GM12872 (cell line): ENCODE measurements around the gene CHRNA4.

Experiments
- TF ChIP-seq, protein P1 (sequence below): IDR thresholded peaks from 3 replicates; pipeline ENCODE4 v1.5.1; 2011; ENCODE audit warnings: low read depth, mild to moderate bottlenecking, low read length, moderate library complexity; ENCODE audit not compliant: insufficient read depth

Gene CHRNA4

DNA sequence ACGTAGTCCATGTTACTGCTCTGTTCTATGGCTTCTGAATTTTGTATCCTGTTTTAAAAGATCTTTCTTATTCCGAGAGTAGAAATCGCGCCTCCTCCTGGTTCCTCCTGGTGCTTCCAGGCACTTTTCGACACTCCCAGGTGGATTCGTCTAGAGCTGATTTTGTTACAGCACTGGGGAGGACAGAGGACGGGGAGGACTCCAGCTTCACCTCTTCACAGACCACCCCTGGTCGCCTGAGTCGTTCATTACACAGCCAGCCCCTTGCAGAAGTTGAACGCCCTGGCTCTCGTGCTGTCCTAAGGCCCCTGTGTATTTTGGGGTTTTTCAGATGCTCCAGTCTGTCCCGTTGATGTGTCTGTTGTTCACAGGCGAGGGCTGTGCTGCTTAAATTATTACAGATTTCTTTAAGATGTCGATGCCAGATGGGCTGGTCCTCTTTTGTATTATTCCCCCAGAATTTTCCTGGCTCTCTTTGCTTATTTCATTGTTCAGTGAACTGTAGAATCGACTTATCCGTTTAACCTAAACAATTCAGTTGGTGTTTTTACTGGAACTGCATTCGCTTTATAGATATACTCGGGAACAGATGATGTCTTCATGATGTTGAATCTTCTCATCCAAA is 37.7 kb downstream of the CHRNA4 start:
- TF ChIP-seq, protein P1, sequence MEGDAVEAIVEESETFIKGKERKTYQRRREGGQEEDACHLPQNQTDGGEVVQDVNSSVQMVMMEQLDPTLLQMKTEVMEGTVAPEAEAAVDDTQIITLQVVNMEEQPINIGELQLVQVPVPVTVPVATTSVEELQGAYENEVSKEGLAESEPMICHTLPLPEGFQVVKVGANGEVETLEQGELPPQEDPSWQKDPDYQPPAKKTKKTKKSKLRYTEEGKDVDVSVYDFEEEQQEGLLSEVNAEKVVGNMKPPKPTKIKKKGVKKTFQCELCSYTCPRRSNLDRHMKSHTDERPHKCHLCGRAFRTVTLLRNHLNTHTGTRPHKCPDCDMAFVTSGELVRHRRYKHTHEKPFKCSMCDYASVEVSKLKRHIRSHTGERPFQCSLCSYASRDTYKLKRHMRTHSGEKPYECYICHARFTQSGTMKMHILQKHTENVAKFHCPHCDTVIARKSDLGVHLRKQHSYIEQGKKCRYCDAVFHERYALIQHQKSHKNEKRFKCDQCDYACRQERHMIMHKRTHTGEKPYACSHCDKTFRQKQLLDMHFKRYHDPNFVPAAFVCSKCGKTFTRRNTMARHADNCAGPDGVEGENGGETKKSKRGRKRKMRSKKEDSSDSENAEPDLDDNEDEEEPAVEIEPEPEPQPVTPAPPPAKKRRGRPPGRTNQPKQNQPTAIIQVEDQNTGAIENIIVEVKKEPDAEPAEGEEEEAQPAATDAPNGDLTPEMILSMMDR: no peak

DNA sequence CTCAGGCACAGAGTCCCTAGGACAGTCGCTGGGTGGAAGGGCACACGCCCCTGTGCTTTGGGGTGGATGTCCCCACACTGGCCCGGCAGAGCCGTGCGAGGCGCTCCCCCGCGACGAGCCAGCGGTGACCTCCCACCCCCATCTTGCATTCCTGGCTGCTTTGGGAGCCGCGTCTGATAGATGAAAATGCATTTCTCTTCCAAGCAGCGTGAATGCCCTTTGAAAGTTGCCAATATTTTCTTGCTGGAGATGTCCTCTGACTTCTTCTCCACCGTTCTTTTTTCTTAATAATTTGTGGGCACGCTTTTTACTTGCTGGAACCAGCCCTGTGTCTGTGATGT is 38.2 kb downstream of the CHRNA4 start:
- TF ChIP-seq, protein P1: no peak

DNA sequence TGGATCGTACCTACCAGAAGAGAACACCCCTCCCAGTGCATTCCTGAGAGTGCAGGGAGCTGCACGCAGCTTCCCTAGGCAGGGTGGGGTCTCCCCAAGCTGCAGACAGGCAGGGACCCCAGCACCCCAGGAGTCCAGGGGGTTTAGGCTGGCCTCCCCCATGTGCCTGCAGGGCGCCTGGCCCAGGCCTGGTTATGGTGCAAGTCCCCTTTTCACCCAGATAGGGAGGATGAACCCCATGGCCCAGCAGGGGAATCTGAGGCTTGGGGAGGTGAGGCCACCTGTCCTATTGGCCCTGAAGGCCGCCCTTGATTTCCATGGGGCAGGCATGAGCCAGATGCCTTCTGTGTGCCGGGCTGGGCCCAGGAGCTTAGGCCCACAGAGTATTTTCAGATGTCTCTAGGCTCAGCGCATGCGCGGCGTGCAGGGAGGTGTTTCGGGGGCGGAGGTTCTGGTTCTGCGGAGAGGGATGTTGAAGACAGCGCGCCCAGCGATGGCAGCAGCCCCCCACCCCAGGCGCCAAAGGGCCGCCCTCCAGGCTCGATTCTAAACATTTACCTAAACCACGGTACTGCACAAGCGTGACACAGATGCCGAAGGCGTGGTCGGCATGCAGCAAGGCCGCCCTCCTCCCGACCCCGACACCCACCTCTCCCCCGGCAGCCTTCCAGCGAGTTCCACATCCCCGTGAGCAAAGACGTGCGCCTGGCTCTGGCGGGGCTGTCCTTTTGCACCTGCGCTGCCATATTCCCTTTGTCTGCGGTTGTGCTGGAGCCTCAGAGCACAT is 38.8 kb downstream of the CHRNA4 start:
- TF ChIP-seq, protein P1: no peak

DNA sequence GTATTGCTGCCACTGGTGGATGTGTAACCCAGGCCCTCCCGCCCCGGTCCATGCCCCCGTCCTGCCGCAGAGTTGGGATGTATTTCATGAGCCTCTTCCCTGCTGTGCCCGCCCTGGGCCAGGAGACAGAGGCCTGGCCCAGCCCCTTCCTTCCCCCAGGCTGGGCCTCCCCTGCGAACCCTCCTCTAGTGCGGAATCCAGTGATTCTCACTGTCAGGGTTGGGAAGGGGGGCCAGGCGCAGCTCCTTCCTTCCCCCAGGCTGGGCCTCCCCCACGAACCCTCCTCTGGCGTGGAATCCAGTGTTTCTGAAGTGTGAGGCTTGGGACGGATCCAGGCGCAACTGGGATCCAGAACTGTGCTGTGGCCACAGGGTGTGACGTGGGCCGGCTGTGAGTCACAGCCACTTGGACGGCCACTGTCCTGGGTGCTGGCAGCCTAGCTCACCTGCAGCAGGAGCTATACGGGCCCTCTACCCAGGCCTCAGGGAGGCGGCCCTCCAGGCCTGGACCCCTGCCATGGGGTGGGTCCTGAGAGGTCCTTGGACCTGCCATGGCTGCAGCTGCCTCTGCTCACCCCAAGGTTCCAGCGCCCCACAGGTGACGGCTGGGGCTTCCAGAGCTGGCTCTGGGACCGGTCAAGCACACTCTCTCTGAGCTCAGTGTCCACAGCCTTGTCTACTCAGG is 39.9 kb downstream of the CHRNA4 start:
- TF ChIP-seq, protein P1: no peak

DNA sequence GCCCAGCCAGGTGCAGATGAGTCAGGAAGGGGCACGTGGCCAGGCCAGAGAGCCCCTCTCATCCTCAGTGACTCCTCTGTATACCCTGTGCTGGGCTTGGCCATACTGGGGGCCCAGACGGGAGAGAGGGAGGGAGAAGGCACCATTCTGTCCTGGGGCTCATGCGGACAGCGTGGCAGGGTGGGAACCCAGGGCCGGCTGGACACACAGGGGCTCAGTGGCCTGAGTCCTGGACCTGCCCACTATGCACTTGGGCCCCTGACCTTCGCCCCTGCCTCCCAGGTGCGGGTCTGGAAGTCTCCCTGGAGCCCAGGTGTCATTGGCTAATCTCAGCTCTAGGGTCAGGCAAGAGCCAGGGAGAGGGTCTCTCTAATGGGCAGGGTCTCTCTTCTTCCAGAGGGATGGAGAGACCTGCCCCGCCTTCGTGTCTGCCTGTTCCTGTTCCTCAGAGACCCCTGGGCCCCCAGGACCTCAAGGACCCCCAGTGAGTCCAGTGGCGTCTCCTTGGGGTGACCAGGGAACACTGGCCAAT is 40.5 kb downstream of the CHRNA4 start:
- TF ChIP-seq, protein P1: no peak

DNA sequence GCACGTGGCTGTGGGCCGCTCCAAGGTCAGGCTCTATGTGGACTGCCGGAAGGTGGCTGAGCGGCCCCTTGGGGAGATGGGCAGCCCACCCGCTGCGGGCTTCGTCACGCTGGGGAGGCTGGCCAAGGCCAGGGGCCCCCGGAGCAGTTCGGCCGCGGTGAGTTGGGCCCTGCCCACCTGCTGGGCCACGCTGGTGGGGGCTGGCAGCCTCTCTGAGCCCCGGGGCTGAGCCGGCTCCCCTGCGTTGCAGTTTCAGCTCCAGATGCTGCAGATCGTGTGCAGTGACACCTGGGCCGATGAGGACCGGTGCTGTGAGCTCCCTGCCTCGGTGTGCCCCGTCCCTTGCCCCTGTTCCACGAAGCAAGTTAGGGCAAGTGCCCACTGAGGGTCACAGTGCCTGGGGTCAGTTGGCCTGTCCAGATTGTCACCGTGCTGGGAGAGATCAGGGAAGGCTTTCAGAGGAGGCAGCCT is 41.1 kb downstream of the CHRNA4 start:
- TF ChIP-seq, protein P1: no peak
